ENCODE data around the gene TBC1D8.

The TBC1D8 gene

GRCh38 chr2:100968146-100969145, 182.7 kb downstream of the TBC1D8 start:
- no peak for TF ChIP-seq CTCF (IDR thresholded peaks at IDR 0.05; ENCODE audit: borderline replicate concordance, control extremely low read depth, extremely low read depth, insufficient read depth, missing control alignments)
- no peak for DNase-seq (ENCODE audit: low spot score)
- in situ Hi-C loops (cut with MboI; ENCODE audit: low sequenced_read_pairs, unreplicated experiment): no loop called here

- in situ Hi-C loops (cut with MboI; ENCODE audit: low sequenced_read_pairs, unreplicated experiment): no loop called here
- no peak for DNase-seq (ENCODE audit: low spot score)
- no peak for TF ChIP-seq CTCF (IDR thresholded peaks at IDR 0.05; ENCODE audit: borderline replicate concordance, control extremely low read depth, extremely low read depth, insufficient read depth, missing control alignments)
These were observed 183.5 kb downstream of the TBC1D8 start for GRCh38 chr2:100967716-100968115.

GRCh38 chr2:100965596-100965995, 185.6 kb downstream of the TBC1D8 start:
- in situ Hi-C loops (cut with MboI; ENCODE audit: low sequenced_read_pairs, unreplicated experiment): no loop called here
- no peak for TF ChIP-seq CTCF (IDR thresholded peaks at IDR 0.05; ENCODE audit: borderline replicate concordance, control extremely low read depth, extremely low read depth, insufficient read depth, missing control alignments)
- DNase-seq (ENCODE audit: low spot score): no peak

- in situ Hi-C loops (cut with MboI; ENCODE audit: low sequenced_read_pairs, unreplicated experiment): no loop called here
- TF ChIP-seq CTCF (IDR thresholded peaks at IDR 0.05; ENCODE audit: borderline replicate concordance, control extremely low read depth, extremely low read depth, insufficient read depth, missing control alignments): no peak
- DNase-seq (ENCODE audit: low spot score): no peak
These were observed 186.5 kb downstream of the TBC1D8 start for GRCh38 chr2:100964681-100965169.

DNA sequence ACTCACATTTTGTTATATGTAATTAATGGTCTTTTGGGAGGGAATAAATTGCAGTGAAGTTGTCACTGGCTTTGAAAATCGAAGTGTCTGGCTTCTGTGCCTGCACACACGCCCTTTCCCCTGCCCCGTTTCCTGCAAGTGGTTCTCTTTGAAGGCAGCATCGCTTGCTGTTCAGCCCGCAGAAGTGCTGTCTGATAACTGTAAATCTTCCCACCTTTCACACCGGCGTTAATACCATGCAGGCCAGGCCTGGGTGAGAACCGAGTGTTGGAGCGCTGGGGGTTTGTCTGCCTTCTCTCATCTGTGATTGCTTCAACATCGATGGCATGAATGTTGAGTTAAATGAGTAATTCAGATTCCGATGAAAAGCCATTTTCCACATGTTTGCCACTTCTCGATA, 187.0 kb downstream of the TBC1D8 start:
- in situ Hi-C loops (cut with MboI; ENCODE audit: low sequenced_read_pairs, unreplicated experiment): no loop called here
- no peak for TF ChIP-seq CTCF (IDR thresholded peaks at IDR 0.05; ENCODE audit: borderline replicate concordance, control extremely low read depth, extremely low read depth, insufficient read depth, missing control alignments)
- DNase-seq (ENCODE audit: low spot score): no peak

DNA sequence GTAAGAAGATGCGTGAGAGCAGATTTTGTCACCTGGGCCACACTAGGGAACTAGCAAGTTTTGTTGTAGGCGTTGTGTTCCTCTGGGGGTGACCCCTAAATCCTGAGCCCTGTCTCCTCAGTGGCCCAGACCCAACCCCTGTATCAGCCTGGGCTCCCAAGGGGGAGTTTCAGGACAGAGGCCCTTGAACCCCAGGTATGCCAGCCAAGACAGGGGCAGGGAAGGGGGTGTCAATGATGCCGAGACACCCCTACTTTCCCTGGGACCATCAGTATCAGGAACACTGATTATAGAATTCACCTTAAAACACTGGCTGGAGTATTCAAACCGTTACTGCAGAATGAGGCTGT, 188.2 kb downstream of the TBC1D8 start:
- DNase-seq (ENCODE audit: low spot score): no peak
- no peak for TF ChIP-seq CTCF (IDR thresholded peaks at IDR 0.05; ENCODE audit: borderline replicate concordance, control extremely low read depth, extremely low read depth, insufficient read depth, missing control alignments)
- in situ Hi-C loops (cut with MboI; ENCODE audit: low sequenced_read_pairs, unreplicated experiment): no loop called here

Data from GM13976 (cell line).